ENCODE results near the gene NTRK3.

The NTRK3 gene

DNA sequence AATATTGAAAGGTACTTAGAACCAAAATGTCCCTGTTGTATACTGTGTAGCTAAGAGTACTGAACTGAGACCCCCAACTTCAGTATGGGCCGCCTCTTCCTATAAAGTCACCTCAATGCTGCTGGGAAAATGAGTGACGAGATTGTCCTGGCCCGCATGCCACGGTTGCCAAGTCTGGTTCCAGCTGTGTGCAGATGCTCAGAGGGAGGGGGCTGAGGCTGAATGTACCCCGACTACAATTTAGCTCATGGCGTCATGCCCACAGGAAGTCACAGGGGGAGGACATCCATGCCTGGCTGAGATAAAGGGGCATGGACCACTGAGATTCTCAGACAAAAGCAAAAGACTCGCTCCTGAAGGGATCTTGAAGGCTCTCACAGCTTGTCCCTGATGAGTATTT lies 271.1 kb downstream of the NTRK3 start:
- DNase-seq (ENCODE audit: low spot score) = no peak

DNA sequence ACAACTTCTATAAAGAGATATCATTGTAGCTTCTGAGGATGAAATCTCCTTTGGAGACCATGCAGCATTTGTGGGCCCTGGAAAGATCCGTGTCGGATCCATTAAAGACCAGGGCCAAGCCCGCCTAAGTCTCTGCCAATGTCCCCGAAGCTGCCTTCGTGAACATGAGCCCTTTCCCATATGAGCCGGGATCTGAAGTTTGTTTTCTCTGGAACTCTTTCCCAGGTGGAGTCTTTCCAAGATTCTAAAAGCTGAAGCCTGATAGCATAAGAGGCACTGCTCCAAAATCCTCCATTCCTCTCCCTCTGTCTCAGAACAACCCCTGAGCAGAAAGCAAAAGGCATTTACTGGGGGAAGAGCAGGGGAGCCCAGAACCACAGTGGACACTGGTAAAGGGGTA lies 274.6 kb downstream of the NTRK3 start:
- DNase-seq (ENCODE audit: low spot score) = no peak

DNA sequence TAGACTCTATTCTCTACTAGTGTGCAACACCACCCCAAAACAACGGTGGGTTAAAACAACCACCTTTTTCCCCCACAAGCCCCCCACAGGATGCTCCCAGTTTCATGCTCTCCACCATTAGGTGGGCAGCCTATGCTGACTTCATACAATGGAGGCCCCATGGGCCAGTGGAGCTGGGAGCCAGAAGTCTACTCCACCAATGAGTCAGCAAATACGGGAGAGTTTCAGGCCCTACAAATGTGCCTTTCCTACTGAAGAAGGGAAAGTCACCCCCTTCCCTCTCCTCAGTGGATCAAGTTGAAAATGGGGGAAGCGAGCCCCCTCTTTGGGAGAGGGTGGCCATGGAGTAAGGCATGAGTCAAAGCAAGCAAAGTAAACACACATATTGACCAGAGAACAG lies 278.6 kb downstream of the NTRK3 start:
- no peak for DNase-seq (ENCODE audit: low spot score)

DNA sequence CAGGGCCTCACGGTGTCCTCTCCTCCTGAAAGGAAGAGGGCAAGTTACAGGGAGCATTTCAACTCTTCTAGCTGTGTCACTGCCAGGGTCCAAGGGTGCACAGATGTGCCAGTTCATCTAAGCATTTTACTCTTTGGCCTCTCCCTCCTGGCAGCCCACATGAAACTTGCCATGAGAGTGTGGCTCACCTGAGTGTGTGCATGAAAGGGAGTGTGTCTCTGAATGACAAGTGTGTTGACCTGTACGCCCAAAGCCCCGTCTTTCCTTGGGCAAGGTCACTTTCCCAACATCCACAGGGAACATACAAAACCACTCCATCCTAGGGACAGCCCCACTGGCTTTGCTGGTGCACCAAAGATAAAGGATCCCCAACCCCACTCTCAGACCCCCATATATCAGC lies 280.0 kb downstream of the NTRK3 start:
- no peak for DNase-seq (ENCODE audit: low spot score)

DNA sequence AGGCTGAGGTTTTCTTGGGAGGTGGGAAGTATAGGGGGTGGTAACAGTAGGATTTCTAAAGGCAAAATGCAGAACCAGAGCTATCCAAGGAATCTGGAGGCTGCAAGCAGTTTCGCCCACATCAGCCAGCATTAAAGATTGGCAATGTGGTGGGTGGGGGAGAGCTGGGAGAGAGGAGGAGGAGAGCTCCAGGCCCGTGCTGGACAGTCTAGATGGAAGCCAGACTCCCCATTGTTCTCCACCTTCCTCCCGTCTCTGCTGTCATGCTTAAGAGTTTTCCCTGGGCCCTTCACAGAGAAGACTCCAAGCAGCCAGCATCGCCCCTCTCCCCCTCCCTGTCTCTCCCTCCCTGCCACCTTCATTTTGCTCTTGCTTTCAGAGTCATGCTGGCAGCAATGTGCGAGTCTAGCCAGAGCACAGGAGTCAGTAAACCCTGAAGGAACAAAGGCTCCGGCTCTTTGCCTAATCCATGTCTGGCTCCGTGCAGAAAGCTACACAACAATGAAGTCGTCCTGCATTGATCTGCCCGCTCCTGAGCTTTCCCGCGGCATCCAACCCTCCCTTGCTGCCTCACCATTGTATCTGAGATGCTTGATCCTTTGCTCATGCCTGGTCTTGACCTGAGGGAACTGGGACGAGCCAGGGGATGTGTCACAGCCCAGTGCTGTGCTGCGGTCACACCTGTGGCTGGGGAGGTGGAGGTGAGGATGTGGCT lies 282.9 kb downstream of the NTRK3 start:
- no peak for DNase-seq (ENCODE audit: low spot score)

DNA sequence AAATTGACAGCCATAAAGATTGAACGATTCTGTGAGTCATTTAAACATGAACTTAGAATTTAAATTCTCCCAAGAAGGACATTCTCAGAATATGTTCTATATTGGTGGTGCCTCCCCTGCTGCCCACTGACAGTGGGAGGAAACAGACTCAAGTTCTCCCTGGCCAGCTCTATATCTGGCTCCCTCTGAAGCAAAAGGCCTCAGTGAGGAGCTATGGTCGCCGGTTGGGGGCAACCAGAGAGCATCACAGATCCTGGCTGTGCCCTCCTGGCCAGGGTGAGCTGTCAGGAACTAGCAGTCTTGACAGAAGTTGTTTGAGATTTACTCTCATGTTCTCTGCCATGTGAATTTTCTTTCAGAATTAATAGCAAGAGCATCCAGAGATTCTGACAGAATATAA lies 285.5 kb downstream of the NTRK3 start:
- DNase-seq (ENCODE audit: low spot score) = no peak

DNA sequence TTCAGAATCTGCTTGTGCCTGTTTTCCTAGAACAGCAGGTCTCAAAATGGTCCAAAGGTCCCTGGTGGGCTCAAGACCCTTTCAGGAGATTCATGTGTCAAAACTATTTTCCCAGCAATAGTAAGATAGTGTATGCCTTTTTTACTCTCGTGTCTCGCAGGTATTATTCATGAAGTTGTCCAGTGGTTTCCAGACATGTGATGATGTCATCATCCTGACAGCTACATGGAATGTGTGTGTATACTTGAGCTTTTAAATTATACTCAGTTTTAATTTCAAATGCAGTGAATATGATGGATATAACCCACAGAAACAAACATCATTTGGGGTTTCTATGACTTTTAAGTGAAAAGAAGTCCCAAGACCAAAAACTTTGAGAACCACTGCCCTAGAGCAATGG lies 288.6 kb downstream of the NTRK3 start:
- no peak for DNase-seq (ENCODE audit: low spot score)

DNA sequence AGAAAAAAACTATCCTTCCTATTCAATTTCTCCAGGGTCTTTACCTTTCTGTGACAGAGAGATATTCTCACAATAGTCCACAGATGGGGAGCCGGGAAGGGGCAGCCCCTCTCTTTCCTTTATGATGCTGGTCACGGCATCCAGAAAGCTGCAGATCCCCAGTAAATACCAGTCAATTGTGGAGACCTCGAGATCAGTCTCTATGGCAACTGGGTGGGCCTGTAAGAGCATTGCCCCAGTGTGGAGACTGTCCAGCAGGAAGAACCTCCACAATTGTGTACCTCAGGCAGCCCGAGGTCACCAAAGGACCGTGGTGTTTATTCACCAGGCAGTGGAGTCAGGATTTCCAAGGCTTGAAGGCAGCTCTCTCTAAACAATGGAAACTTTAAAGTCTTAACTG lies 291.2 kb downstream of the NTRK3 start:
- no peak for DNase-seq (ENCODE audit: low spot score)

DNA sequence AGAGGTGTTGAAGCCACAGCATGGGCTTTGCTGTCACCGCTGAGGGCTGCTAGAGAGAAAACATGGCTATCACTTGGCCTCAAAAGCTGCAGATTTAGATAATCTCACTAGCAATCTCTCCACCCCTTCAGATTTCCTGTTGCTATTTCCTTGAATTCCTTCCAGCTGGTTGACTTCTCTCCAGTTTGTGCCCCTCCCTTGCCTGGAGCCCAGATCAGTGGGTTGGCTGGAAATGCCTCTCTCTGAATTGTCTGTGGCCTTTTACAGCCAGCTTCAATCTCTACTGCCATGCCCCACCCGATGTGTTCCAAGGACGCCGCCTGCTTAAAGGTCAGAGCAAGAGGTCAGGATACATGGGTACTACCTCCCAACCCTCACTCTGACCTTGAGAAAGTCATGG lies 294.1 kb downstream of the NTRK3 start:
- no peak for DNase-seq (ENCODE audit: low spot score)

DNA sequence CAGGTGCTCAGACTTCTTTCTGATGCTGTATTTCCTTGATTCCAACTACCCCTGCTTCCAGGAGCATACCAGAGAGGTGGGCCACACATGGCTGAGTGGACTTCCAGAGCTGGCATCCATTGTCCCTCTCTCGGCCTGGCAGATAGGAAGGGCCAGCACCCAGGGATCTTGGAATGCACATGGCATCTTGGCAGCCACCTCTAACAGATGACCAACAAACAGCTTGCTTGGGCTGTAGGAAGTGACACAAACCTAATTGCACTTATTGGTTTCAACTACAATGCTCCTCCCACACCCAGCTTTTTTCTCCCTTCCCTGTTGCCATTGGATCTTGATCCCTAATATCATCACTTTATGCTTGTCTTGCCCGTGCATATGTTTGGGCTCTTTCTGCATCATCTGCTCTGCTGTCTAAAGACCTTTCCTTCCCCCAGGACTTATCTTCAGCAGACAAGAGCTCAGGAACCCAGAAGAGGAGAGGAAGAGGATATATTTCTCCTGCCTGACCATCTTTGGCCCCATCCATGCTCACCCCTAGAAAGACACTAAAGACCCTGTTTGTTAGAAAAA lies 294.6 kb downstream of the NTRK3 start:
- no peak for DNase-seq (ENCODE audit: low spot score)

DNA sequence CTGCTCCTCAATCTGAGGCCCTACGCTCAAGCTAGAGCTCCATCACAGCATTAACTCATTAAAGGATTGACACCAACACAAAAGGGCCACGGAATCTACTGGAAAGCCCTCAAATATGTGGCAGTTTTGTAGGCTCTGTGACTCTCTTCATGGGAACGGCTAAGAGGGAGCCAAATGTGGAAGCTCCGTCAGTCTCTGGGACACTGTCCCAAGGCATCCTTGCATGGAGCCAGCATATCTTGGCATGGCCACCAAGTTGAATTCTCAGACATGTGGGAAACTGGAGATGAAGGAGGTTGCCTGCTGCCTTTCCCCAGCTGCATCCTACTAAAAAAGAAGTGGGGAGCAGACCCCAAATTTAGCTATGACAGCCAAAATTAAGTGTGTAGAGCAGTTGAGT lies 296.9 kb downstream of the NTRK3 start:
- no peak for DNase-seq (ENCODE audit: low spot score)

DNA sequence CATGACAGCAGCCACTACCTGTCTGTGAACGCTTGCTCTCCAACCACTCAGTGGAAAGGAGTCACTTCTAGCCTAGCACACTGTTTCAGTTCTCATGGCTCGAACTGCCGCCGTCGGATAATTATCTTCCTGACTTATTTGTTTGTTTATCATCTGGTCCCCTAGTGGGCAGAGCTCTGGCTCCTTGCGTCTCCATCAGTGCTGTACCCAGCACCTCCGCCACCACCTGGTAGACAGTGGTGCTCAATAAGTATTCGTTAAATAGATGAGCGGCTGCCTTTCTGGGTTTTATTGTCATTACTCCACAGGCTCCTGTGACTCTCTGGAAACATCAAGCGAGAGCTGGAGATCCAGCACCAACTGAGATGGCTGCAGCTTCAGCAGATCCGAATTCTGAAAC lies 297.5 kb downstream of the NTRK3 start:
- no peak for DNase-seq (ENCODE audit: low spot score)

DNA sequence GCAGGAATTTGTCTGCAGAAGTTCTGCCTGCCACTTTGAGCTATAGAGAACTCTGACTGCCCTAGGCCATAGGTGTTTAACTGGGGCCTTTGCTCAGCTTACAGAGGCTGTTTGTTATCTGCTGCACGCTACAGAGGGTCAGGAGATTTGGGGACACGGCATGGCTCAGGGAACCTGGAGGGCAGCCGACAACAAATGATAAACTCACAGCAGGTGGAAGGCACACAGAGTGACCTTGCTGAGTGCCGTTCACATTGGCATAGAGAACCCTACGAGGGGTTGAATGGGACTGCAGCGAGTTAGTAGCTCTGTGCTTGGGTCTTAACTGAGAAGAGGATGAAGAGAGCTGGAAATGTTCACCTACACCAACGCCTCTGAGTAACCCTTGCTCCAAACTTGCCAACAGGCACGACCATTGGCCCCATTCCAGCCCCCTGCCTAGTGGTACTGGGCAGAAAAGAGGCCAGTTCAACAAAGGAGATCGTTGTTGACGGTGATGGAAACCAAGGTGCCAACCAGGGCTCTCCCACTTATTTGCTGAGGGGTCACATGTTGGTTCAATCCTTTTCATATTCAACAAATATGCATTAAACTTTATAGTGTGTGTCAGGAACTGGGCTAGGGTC lies 301.1 kb downstream of the NTRK3 start:
- DNase-seq (ENCODE audit: low spot score) = no peak

DNA sequence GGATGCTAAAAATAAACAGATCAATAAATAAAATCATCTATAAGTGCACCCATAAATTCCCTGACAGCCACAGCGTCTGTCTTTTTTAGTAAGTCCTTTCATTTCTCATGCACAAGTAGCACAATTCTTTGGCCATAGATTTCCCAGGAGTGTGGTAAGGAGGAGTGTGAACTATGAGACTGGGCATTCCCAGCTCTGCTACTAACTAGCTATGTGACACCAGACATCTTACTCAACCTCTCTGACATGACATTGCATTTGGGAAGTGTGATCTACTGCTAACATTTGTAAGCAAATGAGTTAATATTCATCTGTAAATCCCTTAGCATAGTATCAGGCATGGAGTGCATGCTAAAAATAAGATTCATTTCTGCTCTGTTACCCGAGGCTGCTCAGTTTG lies 301.7 kb downstream of the NTRK3 start:
- no peak for DNase-seq (ENCODE audit: low spot score)

DNA sequence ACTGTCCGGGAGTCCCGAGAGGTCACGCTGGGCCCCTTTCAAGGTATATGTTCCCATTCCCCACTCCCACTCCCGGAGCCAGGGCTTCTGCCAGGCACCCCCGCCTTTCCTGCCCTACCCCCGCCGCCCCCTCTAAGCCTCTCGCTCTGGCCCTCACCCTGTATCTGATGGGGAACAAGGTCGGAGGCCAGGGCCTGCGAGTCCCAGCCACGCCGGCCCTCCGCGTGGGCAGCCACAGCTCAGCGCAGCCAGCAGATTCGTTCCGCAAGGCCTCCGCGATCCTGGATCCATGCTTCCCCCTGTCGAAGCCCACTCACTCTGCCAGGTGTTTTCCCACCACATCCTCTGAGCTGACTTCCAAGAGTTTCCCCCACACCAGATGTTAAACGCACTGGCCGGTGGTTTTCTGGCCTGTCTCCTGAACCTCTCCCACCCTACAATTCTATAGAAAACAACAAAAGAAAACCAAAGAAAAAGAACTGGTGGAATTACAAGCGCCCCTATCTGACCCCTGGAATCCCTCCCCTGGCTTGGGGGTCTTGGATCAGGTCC lies 303.7 kb downstream of the NTRK3 start:
- DNase-seq (ENCODE audit: low spot score) = no peak

DNA sequence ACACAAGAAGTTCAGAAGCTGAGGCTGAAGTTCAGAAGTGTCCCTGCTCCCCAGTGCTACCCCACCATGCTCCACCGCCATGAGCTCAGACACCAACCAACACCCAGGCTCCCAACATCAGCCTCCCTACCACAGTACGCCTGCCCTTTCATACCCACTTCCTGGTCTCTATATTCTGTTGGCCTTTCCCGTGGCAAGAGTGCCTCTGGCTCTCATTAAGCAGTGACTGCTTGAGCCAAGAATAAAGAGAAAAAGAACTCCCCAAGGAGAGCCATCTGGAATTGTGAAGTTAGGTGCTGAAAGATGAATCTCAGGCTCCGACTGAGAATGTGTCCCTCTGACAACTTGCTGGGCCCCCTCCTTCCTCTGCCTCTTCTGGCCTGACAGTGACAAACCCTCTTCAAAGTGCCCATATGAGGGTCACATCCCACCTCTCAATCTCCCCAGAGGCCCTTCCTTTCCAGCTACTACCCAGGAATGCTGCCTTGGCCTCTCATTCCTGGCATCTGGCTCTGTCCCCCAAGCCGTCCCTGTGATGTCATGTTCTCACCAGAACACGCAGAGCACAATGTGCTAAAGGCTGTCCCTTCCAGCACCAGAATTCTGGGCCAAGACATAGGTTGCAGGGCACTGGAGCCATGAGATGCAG lies 306.8 kb downstream of the NTRK3 start:
- DNase-seq (ENCODE audit: low spot score) = no peak

DNA sequence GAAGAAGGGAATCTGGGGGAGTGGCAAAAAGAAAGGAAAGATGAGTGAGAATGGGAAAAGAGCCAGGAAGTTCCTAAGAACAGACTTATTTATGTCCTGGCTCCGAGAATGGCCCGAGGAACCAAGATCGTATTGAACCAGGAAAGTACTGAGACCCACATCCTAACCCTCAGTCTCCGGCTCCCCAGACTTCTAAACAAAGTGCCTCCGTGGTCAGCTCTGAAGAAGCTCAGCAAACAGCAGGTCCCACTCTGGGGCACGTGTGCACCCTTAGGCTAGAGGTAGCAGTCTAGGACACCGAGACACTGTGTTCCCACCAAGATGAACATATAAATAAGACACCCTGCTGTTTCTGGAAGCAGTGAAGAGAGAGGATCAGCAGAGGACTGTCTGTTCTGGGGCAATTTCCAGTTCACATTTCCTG lies 307.4 kb downstream of the NTRK3 start:
- no peak for DNase-seq (ENCODE audit: low spot score)

DNA sequence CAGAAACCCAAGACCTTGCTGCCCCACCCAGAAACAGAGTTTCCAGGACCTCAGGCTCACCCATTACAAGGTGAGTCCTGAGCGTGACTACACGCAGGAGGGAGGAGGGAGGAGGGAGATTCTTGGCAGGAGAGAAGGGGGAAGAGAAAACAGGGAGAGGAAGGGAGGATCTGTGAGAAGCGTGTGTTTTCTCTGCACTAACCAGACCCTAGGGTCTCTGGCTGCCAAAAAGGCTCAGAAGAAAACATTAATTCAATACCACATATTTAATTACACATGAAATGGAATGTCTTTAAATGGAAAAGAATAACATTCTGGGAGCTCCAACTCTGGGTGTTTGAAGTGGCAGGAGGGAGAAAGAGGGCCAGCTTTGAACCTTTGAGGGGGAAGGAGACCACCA lies 309.0 kb downstream of the NTRK3 start:
- DNase-seq (ENCODE audit: low spot score) = no peak

DNA sequence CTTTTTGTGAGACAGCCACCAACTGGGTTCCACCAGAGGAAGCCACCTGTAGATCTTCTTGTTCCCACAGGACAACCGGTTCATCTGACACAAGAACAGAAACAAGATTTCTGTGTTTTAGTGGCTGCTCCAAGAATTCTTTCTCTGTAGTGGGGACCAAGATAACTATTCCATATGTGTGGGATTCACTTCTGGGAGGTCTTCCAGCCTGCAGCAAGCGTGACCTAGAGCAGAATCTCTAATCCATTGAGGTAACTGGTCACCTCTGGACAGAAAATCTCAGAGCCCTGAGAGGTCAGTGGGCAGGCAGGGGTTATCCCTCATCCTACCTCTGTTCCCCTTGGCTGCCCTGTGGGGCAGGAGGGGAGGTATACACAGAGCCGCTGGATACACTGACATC lies 311.3 kb downstream of the NTRK3 start:
- no peak for DNase-seq (ENCODE audit: low spot score)

DNA sequence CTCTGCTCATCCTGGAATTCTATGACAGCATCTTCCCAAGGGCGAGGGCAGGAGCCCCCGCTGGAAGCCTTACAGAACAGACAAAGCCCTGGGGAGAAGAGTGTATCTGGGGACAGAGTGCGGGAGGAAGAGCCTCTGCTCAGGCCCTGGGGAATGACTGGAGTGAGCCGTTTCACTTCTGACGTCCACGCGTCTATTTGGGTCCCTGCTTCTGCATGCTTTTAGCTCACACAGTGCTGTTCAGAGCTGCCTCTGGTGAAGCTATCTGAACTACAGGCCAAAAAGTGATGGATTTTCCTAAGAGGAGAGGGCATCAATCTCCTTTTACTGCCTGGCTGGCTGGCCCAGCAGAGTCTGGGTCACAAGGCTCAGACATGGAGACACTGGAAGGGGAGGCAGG lies 311.8 kb downstream of the NTRK3 start:
- no peak for DNase-seq (ENCODE audit: low spot score)

DNA sequence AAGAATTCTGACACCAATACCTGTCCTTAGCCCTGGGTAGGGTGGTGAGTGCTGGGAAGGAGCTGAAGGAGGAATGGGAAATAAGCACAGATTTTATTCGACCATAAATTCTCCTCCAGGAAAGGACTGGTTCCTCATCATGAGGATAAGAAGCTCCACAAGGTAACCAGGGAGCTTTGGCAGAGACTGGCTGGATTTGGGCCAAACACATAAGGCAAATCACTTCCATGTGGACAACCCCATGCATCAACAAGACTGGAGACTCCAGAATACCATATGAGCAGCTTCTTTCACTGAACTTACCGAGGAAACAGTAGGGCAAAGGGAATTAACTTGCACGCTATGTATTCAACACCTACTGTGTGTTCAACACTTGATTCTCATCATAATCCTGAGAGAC lies 312.5 kb downstream of the NTRK3 start:
- no peak for DNase-seq (ENCODE audit: low spot score)

DNA sequence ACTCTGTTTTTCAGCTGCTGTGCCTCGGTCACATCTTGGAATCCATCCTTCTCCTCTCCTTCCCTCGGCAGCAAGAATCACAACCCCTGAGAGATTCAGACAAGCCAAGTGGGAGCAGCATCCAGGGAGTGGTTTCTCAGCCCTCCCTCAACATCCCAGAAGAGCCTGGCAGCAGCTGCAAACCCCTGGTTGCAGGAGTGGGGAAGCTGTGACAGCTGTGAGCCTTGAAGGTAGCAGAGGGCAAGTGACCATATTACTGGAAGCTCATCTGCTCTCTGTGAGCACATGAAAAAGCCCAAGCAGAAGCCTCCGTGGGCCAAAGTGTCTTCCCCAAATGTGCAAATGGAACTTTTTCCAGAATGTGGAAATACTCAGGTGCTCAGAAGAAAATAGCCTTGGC lies 312.9 kb downstream of the NTRK3 start:
- no peak for DNase-seq (ENCODE audit: low spot score)

DNA sequence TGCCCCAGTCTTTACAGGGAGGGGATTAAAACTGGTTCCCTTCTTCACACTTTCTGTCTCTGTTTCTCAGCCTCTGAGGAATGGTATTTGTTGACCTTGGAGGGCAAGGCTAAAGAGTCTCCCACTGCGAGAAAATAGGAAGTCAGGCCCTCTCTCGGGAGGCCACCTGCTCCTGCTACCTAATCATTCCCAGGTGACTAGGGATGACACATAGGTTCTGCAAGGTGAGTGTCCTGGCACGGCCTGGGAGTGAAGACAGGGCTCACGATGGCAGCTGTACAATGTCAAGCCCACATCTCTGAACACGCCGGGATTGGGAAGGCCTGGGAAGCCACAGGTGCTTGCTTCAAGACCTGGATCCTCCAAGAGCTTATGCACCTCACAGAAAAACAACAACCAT lies 314.2 kb downstream of the NTRK3 start:
- DNase-seq (ENCODE audit: low spot score) = no peak
